Aorta (tissue), 5 donors: ENCODE measurements around the gene KCNJ5. TPM values are rescaled to one million over a fixed set of nuclear protein-coding genes. Genes with fewer than 3 reads are reported as not detected.

ENCODE experiments used
- ATAC-seq: fragments of 200-7000 bp; cut with Tn5 transposase; one replicate; pipeline ENCODE4 v1.9.1; 2022; ENCODE audit warnings: moderate library complexity; ENCODE audit not compliant: low FRiP score
- DNase-seq, 2 donors: peaks; one replicate each; pipeline ENCODE4 v3.0.0-alpha.2; 2020
- H3K27ac ChIP-seq, 2 donors: one replicate each; pipeline ENCODE4 v1.5.1; 2013; ENCODE audit warnings: low read length in 2 of 2, mild to moderate bottlenecking in 2 of 2, moderate library complexity in 2 of 2, control low read depth in 1 of 2, inconsistent platforms in 1 of 2, low read depth in 1 of 2
- H3K27me3 ChIP-seq, 2 donors: one replicate each; pipeline ENCODE4 v1.6.1; 2013; ENCODE audit warnings: control low read depth in 1 of 2, low read length in 1 of 2, mild to moderate bottlenecking in 1 of 2, moderate library complexity in 1 of 2; ENCODE audit not compliant: insufficient read depth in 2 of 2, control insufficient read depth in 1 of 2
- H3K36me3 ChIP-seq, 2 donors: one replicate each; pipeline ENCODE4 v1.6.1; 2013; ENCODE audit warnings: control low read depth in 1 of 2, low read length in 1 of 2, mild to moderate bottlenecking in 1 of 2; ENCODE audit not compliant: insufficient read depth in 2 of 2, control insufficient read depth in 1 of 2
- H3K4me1 ChIP-seq, 2 donors: one replicate each; pipeline ENCODE4 v1.6.1; 2013; ENCODE audit warnings: low read length in 2 of 2, control low read depth in 1 of 2, mild to moderate bottlenecking in 1 of 2, moderate library complexity in 1 of 2; ENCODE audit not compliant: insufficient read depth in 2 of 2, control insufficient read depth in 1 of 2
- H3K4me3 ChIP-seq, 2 donors: one replicate each; pipeline ENCODE4 v1.5.1; 2013; ENCODE audit warnings: low read length in 2 of 2, control low read depth in 1 of 2, mild to moderate bottlenecking in 1 of 2
- H3K9me3 ChIP-seq: one replicate; pipeline ENCODE4 v1.6.1; 2013; ENCODE audit warnings: mild to moderate bottlenecking, low read length; ENCODE audit not compliant: control insufficient read depth
- WGBS, 2 donors: extraction: QIAGEN DNeasy Blood & Tissue Kit; methylation state at CpG; one replicate each; pipeline ENCODE4 v1.1.7; 2013; 5-methylcytosine and 5-hydroxymethylcytosine counted together
- intact Hi-C, 2 donors: fragments of 100-400 bp; cut with DNase I; formaldehyde crosslinking; loops; one replicate each; pipeline versions ENCODE4 v1.14.2 to v1.15.0; 2022
- polyA plus RNA-seq, 2 donors: library from polyadenylated mRNA; stranded (reverse); fragments of 200-250 nt; gene quantifications; one replicate each; pipeline ENCODE4 v1.2.3, GENCODE V29; 2013
- total RNA-seq, 2 donors: library from RNA; stranded (reverse); fragmentation: NEBNext Ultra II Directional; extraction: Animal tissue kit (Norgen Biotek cat#: 25700); gene quantifications; one replicate each; pipeline ENCODE4 v1.2.1, GENCODE V29; 2021
- donor health status: healthy with polysubstance abuse.
- donor health status: Bipolar disorder and iron deficiency.
- donor health status: DM: no; HTN: no; CAD: no.
- donor health status: DM: no; HTN: no; CAD: no.
- donor health status: DM: yes; HTN: yes; CAD: no.

The KCNJ5 gene
- total and polyA plus RNA-seq, 4 donors = 0.31 to 3.5 (median 1.8) TPM

GRCh38 chr11:128890216-128890542 lies 977 bp upstream of the KCNJ5 start:
- no peak for ATAC-seq
- no peak overlapping the region for H3K4me3 ChIP-seq
- no peaks in the 10 kb centered on the region for H3K36me3 ChIP-seq
- intact Hi-C loops = no loop called here
- peaks cover 0 to 4% of the 10 kb centered on the region in 2 donors for H3K4me1 ChIP-seq
- 37% methylated on average over 9 of the region's 9 CpGs for WGBS, 2 donors
- no peaks in the 10 kb centered on the region for H3K27me3 ChIP-seq
- no peak overlapping the region for H3K27ac ChIP-seq
- H3K9me3 ChIP-seq = no peaks in the 10 kb centered on the region
- DNase-seq = no peak

GRCh38 chr11:128891913-128892398 lies 800 bp downstream of the KCNJ5 start:
- H3K4me3 ChIP-seq = no peak overlapping the region
- H3K36me3 ChIP-seq = no peaks in the 10 kb centered on the region
- 84 to 88% methylated on average over 6 of the region's 6 CpGs for WGBS, 2 donors
- intact Hi-C loops = no loop called here
- no peak for ATAC-seq
- no peaks in the 10 kb centered on the region for H3K27me3 ChIP-seq
- no peak for DNase-seq
- no peak overlapping the region for H3K27ac ChIP-seq
- H3K9me3 ChIP-seq = no peaks in the 10 kb centered on the region
- H3K4me1 ChIP-seq = peaks cover 0 to 4% of the 10 kb centered on the region in 2 donors

- Histone ChIP-seq H3K4me1 (peaks cover 0 to 4% of the 10 kb centered on the region in 2 donors), H3K4me3 (no peak overlapping the region), H3K27me3 (no peaks in the 10 kb centered on the region), H3K27ac (no peak overlapping the region), H3K9me3 (no peaks in the 10 kb centered on the region), H3K36me3 (no peaks in the 10 kb centered on the region)
- ATAC-seq = no peak
- 86 to 88% methylated on average over 4 of the region's 4 CpGs for WGBS, 2 donors
- DNase-seq = no peak
- intact Hi-C loops = no loop called here
Measured at GRCh38 chr11:128892866-128893565, 1.9 kb downstream of the KCNJ5 start.

GRCh38 chr11:128893578-128894285 lies 2.6 kb downstream of the KCNJ5 start:
- intact Hi-C loops = no loop called here
- H3K4me1 ChIP-seq = peaks cover 0 to 4% of the 10 kb centered on the region in 2 donors
- H3K27ac ChIP-seq = no peak overlapping the region
- H3K27me3 ChIP-seq = no peaks in the 10 kb centered on the region
- ATAC-seq (no peak), DNase-seq (no peak)
- no peaks in the 10 kb centered on the region for H3K36me3 ChIP-seq
- H3K9me3 ChIP-seq = no peaks in the 10 kb centered on the region
- WGBS, 2 donors = 70% methylated on average over 9 of the region's 9 CpGs
- H3K4me3 ChIP-seq = no peak overlapping the region

GRCh38 chr11:128894286-128894681 lies 3.1 kb downstream of the KCNJ5 start:
- H3K9me3 ChIP-seq = no peaks in the 10 kb centered on the region
- H3K36me3 ChIP-seq = no peaks in the 10 kb centered on the region
- H3K4me1 ChIP-seq = peaks cover 0 to 4% of the 10 kb centered on the region in 2 donors
- H3K27me3 ChIP-seq = no peaks in the 10 kb centered on the region
- 88 to 90% methylated on average over 3 of the region's 3 CpGs for WGBS, 2 donors
- no peak overlapping the region for H3K27ac ChIP-seq
- H3K4me3 ChIP-seq = no peak overlapping the region
- no peak for DNase-seq
- ATAC-seq = no peak
- intact Hi-C loops = no loop called here

GRCh38 chr11:128894685-128895084 lies 3.5 kb downstream of the KCNJ5 start:
- intact Hi-C loops = no loop called here
- no peaks in the 10 kb centered on the region for H3K36me3 ChIP-seq
- no peak overlapping the region for H3K27ac ChIP-seq
- 13 to 23% methylated on average over 6 of the region's 6 CpGs for WGBS, 2 donors
- H3K4me3 ChIP-seq = no peak overlapping the region
- H3K27me3 ChIP-seq = no peaks in the 10 kb centered on the region
- peaks cover 0 to 4% of the 10 kb centered on the region in 2 donors for H3K4me1 ChIP-seq
- no peaks in the 10 kb centered on the region for H3K9me3 ChIP-seq
- DNase-seq (no peak), ATAC-seq (no peak)

GRCh38 chr11:128895526-128895925 lies 4.4 kb downstream of the KCNJ5 start:
- no peak overlapping the region for H3K4me3 ChIP-seq
- 96% methylated on average over 9 of the region's 9 CpGs for WGBS, 2 donors
- DNase-seq = no peak
- H3K4me1 ChIP-seq = peaks cover 0 to 4% of the 10 kb centered on the region in 2 donors
- intact Hi-C loops = no loop called here
- H3K27ac ChIP-seq = no peak overlapping the region
- H3K27me3 ChIP-seq = no peaks in the 10 kb centered on the region
- H3K36me3 ChIP-seq = no peaks in the 10 kb centered on the region
- H3K9me3 ChIP-seq = no peaks in the 10 kb centered on the region
- peak; percentile 16 for ATAC-seq

GRCh38 chr11:128896356-128896755 lies 5.2 kb downstream of the KCNJ5 start:
- Histone ChIP-seq H3K9me3 (no peaks in the 10 kb centered on the region), H3K27me3 (no peaks in the 10 kb centered on the region), H3K36me3 (no peaks in the 10 kb centered on the region), H3K4me1 (peaks cover 0 to 4% of the 10 kb centered on the region in 2 donors), H3K4me3 (no peak overlapping the region), H3K27ac (no peak overlapping the region)
- DNase-seq (no peak), ATAC-seq (no peak)
- intact Hi-C loops = no loop called here
- 59 to 67% methylated on average over 2 of the region's 2 CpGs for WGBS, 2 donors

- H3K4me1 ChIP-seq = peaks cover 0 to 4% of the 10 kb centered on the region in 2 donors
- H3K4me3 ChIP-seq = no peak overlapping the region
- H3K27me3 ChIP-seq = no peaks in the 10 kb centered on the region
- H3K36me3 ChIP-seq = no peaks in the 10 kb centered on the region
- ATAC-seq (no peak), DNase-seq (no peak)
- intact Hi-C loops = no loop called here
- WGBS, 2 donors = 7 to 9% methylated on average over 1 of the region's 1 CpG
- no peaks in the 10 kb centered on the region for H3K9me3 ChIP-seq
- no peak overlapping the region for H3K27ac ChIP-seq
Measured at GRCh38 chr11:128897826-128898225, 6.7 kb downstream of the KCNJ5 start.
